Endodermal cell (in vitro differentiated cells): ENCODE results near the gene TGM3. TPM values are rescaled to one million over a fixed set of nuclear protein-coding genes. Genes with fewer than 3 reads are reported as not detected.

Experiments
- DNase-seq: peaks from one replicate; pipeline ENCODE4 v3.0.0-alpha.2; 2017
- H3K27ac ChIP-seq: 2 replicates; pipeline ENCODE4 v1.5.1; 2013; ENCODE audit warnings: mild to moderate bottlenecking, low read depth, low read length, moderate library complexity
- H3K27me3 ChIP-seq: 2 replicates; pipeline ENCODE4 v1.6.1; 2013; ENCODE audit warnings: mild to moderate bottlenecking, low read length, moderate library complexity; ENCODE audit not compliant: insufficient read depth, control insufficient read depth, poor library complexity, severe bottlenecking
- H3K36me3 ChIP-seq: 2 replicates; pipeline ENCODE4 v1.7.0; 2013; ENCODE audit warnings: mild to moderate bottlenecking, low read length, moderate library complexity; ENCODE audit not compliant: control insufficient read depth, insufficient read depth
- H3K4me1 ChIP-seq: one replicate; pipeline ENCODE4 v1.7.0; 2013; ENCODE audit warnings: low read length; ENCODE audit not compliant: control insufficient read depth, insufficient read depth
- H3K4me3 ChIP-seq: 2 replicates; pipeline ENCODE4 v1.5.1; 2013; ENCODE audit warnings: mild to moderate bottlenecking, low read length, moderate library complexity
- H3K9ac ChIP-seq: 2 replicates; pipeline ENCODE4 v1.6.1; 2013; ENCODE audit warnings: mild to moderate bottlenecking, low read length, moderate library complexity; ENCODE audit not compliant: poor library complexity, severe bottlenecking; ENCODE audit errors: extremely low read depth
- H3K9me3 ChIP-seq: 2 replicates; pipeline ENCODE4 v1.6.1; 2013; ENCODE audit warnings: mild to moderate bottlenecking, low read length, moderate library complexity; ENCODE audit not compliant: control insufficient read depth
- H3K27ac Mint-ChIP-seq: 2 replicates; pipeline ENCODE4 v1.8.0; 2020; ENCODE audit warnings: mixed read lengths
- H3K27me3 Mint-ChIP-seq: 2 replicates; pipeline ENCODE4 v1.8.0; 2021; ENCODE audit warnings: mild to moderate bottlenecking, mixed read lengths; ENCODE audit not compliant: insufficient read depth
- H3K36me3 Mint-ChIP-seq: 2 replicates; pipeline ENCODE4 v1.8.0; 2020; ENCODE audit warnings: low read depth, mixed read lengths
- H3K4me1 Mint-ChIP-seq: 2 replicates; pipeline ENCODE4 v1.8.0; 2020; ENCODE audit warnings: mixed read lengths
- H3K4me3 Mint-ChIP-seq: 2 replicates; pipeline ENCODE4 v1.8.0; 2020; ENCODE audit warnings: mild to moderate bottlenecking, moderate library complexity, mixed read lengths
- H3K9me3 Mint-ChIP-seq: 2 replicates; pipeline ENCODE4 v1.8.0; 2020; ENCODE audit warnings: mild to moderate bottlenecking, mixed read lengths
- WGBS, 2 experiments: methylation state at CpG; one replicate each; pipeline versions ENCODE4 v1.1.5 to v1.1.7; 2013; ENCODE audit warnings: missing lambda C conversion rate in 2 of 2, mixed read lengths in 1 of 2; ENCODE audit not compliant: insufficient coverage in 1 of 2, insufficient read length in 1 of 2; 5-methylcytosine and 5-hydroxymethylcytosine counted together
- total RNA-seq, 2 donors: library from RNA; stranded (reverse); fragmentation: NEBNext Ultra II Directional in 1 of 2; extraction: Animal tissue kit (Norgen Biotek cat#: 25700) in 1 of 2; gene quantifications; 2 replicates in 1 of 2; 3 replicates in 1 of 2; pipeline ENCODE4 v1.2.1, GENCODE V29; 2021
- TF ChIP-seq, protein P1 (sequence below): fragments of 200-600 bp; sonication (generic); conservative IDR thresholded peaks from 2 replicates; pipeline ENCODE4 v1.5.0; 2021; ENCODE audit warnings: antibody characterized with exemption, mild to moderate bottlenecking

TGM3 gene
- total RNA-seq, 2 donors from 2014 or later = 0.29 to 0.38 TPM

DNA sequence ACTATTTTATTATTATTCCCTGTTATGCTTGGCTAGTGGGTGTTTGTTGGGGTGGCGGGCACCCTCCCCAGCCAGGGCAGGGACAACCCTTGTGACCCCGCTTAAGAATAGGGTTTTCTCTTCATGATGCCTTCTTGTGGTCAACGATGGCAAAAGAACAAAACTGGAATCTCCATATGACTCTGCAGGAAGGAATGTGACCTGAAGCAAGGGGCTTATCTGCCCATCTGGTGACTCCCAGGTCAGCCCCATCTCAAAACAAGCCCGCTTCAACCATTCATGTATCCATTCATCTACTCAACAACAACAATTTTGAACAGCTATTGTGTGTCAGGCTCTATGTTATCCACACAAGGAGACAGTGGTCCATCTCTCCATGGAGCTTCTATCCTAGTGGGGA is 54.0 kb downstream of the TGM3 start:
- WGBS, 2 experiments = 76 to 81% methylated on average over 3 to 4 of the region's 4 CpGs
- H3K27me3 Mint-ChIP-seq = peaks cover 3% of the 10 kb centered on the region
- H3K27me3 ChIP-seq = no peaks in the 10 kb centered on the region

DNA sequence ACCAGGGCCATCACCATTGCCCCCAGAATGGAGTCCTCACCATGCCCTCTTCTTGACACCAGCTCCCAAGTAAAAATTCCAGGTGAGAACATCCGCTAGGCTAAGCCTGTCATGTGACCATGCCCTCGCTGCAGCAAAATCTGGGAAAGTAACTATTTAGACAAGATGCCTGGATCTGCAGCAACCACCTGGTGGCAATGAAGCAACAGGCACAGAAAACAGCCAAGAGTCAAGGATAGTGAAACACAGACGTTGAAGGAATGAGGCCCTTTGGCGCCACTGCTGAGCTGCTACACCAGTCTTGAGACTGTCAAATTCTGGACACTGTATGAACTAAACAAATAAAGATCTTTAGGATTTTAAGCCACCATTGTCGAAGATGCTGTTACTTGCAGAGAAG is 54.8 kb downstream of the TGM3 start:
- no peaks in the 10 kb centered on the region for H3K27me3 ChIP-seq
- no peaks in the 10 kb centered on the region for H3K4me1 ChIP-seq
- Mint-ChIP-seq H3K27ac (no peak overlapping the region), H3K4me3 (no peak overlapping the region), H3K4me1 (peaks cover 3% of the 10 kb centered on the region), H3K36me3 (no peaks in the 10 kb centered on the region), H3K9me3 (no peaks in the 10 kb centered on the region), H3K27me3 (peaks cover 3% of the 10 kb centered on the region)
- TF ChIP-seq, protein P1, sequence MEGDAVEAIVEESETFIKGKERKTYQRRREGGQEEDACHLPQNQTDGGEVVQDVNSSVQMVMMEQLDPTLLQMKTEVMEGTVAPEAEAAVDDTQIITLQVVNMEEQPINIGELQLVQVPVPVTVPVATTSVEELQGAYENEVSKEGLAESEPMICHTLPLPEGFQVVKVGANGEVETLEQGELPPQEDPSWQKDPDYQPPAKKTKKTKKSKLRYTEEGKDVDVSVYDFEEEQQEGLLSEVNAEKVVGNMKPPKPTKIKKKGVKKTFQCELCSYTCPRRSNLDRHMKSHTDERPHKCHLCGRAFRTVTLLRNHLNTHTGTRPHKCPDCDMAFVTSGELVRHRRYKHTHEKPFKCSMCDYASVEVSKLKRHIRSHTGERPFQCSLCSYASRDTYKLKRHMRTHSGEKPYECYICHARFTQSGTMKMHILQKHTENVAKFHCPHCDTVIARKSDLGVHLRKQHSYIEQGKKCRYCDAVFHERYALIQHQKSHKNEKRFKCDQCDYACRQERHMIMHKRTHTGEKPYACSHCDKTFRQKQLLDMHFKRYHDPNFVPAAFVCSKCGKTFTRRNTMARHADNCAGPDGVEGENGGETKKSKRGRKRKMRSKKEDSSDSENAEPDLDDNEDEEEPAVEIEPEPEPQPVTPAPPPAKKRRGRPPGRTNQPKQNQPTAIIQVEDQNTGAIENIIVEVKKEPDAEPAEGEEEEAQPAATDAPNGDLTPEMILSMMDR = peak; percentile 29
- DNase-seq = no peak
- H3K9me3 ChIP-seq = no peaks in the 10 kb centered on the region
- H3K27ac ChIP-seq = no peak overlapping the region
- 72 to 90% methylated on average over 3 to 5 of the region's 5 CpGs for WGBS, 2 experiments
- H3K36me3 ChIP-seq = no peaks in the 10 kb centered on the region
- no peak overlapping the region for H3K4me3 ChIP-seq
- H3K9ac ChIP-seq = no peak overlapping the region

More for the DNA sequence above, 54.0 kb downstream of the TGM3 start:
- Mint-ChIP-seq H3K27ac (no peak overlapping the region), H3K9me3 (no peaks in the 10 kb centered on the region), H3K36me3 (no peaks in the 10 kb centered on the region), H3K4me3 (no peak overlapping the region), H3K4me1 (peaks cover 3% of the 10 kb centered on the region)
- no peak overlapping the region for H3K4me3 ChIP-seq
- no peaks in the 10 kb centered on the region for H3K4me1 ChIP-seq
- no peaks in the 10 kb centered on the region for H3K9me3 ChIP-seq
- H3K9ac ChIP-seq = no peak overlapping the region
- H3K36me3 ChIP-seq = no peaks in the 10 kb centered on the region
- TF ChIP-seq, protein P1 = peak; percentile 34
- DNase-seq = no peak
- no peak overlapping the region for H3K27ac ChIP-seq

DNA sequence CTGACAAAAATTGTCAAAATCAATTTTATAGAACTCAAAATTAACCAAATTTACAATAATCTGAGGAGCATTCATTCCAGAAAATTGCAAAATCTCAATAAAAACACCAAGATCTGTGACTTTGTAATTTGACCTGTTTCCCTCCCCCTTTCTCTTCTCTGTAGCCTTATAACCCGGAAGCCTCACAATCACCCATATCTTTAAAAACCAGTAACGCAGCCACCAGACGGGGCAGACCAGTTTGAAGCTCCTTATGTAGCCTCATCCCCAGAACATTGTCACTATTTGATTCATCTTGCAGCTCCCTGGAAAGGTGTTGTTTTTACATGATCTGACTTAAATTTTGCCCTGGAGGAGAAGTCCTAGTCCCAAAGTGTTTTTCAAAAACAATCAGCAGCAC is 57.4 kb downstream of the TGM3 start:
- WGBS, 2 experiments = 92 to 100% methylated on average over 1 to 3 of the region's 3 CpGs
- no peak for DNase-seq
- Histone ChIP-seq H3K4me3 (no peak overlapping the region), H3K27me3 (no peaks in the 10 kb centered on the region), H3K9me3 (no peaks in the 10 kb centered on the region), H3K27ac (no peak overlapping the region), H3K4me1 (no peaks in the 10 kb centered on the region), H3K9ac (no peak overlapping the region), H3K36me3 (no peaks in the 10 kb centered on the region)
- H3K27me3 Mint-ChIP-seq = peaks cover under 1% of the 10 kb centered on the region
- no peak overlapping the region for H3K4me3 Mint-ChIP-seq
- no peaks in the 10 kb centered on the region for H3K9me3 Mint-ChIP-seq
- no peaks in the 10 kb centered on the region for H3K36me3 Mint-ChIP-seq
- H3K27ac Mint-ChIP-seq = no peak overlapping the region
- peaks cover 3% of the 10 kb centered on the region for H3K4me1 Mint-ChIP-seq
- TF ChIP-seq, protein P1 = no peak
